ENCODE results near the gene TCF21. TPM values are rescaled to one million over a fixed set of nuclear protein-coding genes. Genes with fewer than 3 reads are reported as not detected.

The TCF21 gene
- total RNA-seq, 2 experiments from 2014 or later = not detected

- no peaks in the 10 kb centered on the region for H3K36me3 Mint-ChIP-seq (ENCODE audit: low read depth)
- peaks cover 25% of the 10 kb centered on the region for H3K4me1 Mint-ChIP-seq (ENCODE audit: low read depth)
- H3K27ac Mint-ChIP-seq = no peak overlapping the region
- CTCF ChIA-PET = interaction anchor here (1.0 to 1.6 kb wide), 2 partner anchors 21 to 27 kb away, joined by 3 to 6 read pairs; no protein-coding TSS in a partner anchor
- no peak for TF ChIP-seq CTCF (IDR thresholded peaks at IDR 0.05)
- ATAC-seq (no peak), DNase-seq (no peak)
- POLR2A ChIA-PET = no interaction called here
- H3K4me3 Mint-ChIP-seq = no peak overlapping the region
- intact Hi-C loops (cut with micrococcal nuclease) = loop anchor here (5.0 kb wide), 1 partner anchor 37 kb away; no protein-coding TSS in a partner anchor
- H3K27me3 Mint-ChIP-seq = peaks cover 71% of the 10 kb centered on the region
- no peaks in the 10 kb centered on the region for H3K9me3 Mint-ChIP-seq
These were observed 5.5 kb downstream of the TCF21 start for GRCh38 chr6:133894369-133894768.

GRCh38 chr6:133894795-133895358 lies 6.0 kb downstream of the TCF21 start:
- no peak for TF ChIP-seq CTCF (IDR thresholded peaks at IDR 0.05)
- Mint-ChIP-seq H3K9me3 (no peaks in the 10 kb centered on the region), H3K27me3 (peaks cover 68% of the 10 kb centered on the region), H3K27ac (no peak overlapping the region), H3K4me3 (no peak overlapping the region), H3K4me1 (ENCODE audit: low read depth) (peaks cover 24% of the 10 kb centered on the region), H3K36me3 (ENCODE audit: low read depth) (no peaks in the 10 kb centered on the region)
- no peak for DNase-seq
- ChIA-PET POLR2A (no interaction called here), CTCF (interaction anchor here (0.9 to 1.6 kb wide), 3 partner anchors 18 to 26 kb away, joined by 3 to 6 read pairs (median 5); no protein-coding TSS in a partner anchor)
- ATAC-seq = no peak
- intact Hi-C loops (cut with micrococcal nuclease) = loop anchor here (5.0 kb wide), 1 partner anchor 38 kb away; no protein-coding TSS in a partner anchor

DNA sequence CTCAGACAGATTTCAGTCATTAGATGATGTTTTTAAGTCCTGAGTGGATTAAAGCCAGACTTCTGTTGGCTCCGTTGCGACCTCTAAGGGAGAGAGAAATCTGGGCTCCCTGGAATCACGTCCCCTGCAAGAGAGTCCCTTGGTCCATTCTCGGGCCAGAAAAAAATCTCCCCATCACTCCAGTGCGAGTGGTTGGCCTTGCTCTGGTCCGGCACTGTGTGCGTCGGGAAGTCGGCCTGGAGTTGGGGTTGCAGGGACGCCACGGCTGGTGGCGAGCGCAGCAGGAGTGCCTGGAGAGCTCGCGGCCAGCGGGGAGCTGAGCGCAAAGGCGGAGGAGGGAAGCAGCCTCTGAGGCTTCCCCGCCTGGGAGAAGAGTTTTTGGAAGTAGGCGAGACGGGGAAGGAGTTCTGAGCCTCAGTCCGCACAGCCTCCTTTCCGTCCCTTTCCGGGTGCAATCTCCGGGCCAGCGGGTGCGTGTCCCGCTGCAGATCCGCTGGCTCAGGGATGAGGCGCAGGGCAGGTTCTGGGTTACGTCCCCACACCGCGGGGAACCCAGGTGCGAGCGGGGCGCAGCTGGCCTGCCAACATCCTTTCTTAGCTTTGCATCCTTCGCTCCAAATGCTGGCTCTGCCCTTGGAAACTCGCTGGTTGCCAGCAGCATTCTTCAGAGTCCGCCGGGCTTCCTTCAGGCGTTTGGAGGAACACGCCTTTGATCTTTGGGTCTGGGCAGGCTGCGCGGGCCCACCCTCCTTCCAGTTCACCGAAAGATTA lies 6.8 kb downstream of the TCF21 start:
- no peaks in the 10 kb centered on the region for H3K36me3 Mint-ChIP-seq (ENCODE audit: low read depth)
- no peak for ATAC-seq
- no peak for TF ChIP-seq CTCF (IDR thresholded peaks at IDR 0.05)
- no peaks in the 10 kb centered on the region for H3K9me3 Mint-ChIP-seq
- H3K27me3 Mint-ChIP-seq = peaks cover 64% of the 10 kb centered on the region
- POLR2A ChIA-PET = no interaction called here
- CTCF ChIA-PET = interaction anchor here (0.9 to 1.6 kb wide), 3 partner anchors 17 to 25 kb away, joined by 3 to 6 read pairs (median 5); no protein-coding TSS in a partner anchor
- intact Hi-C loops (cut with micrococcal nuclease) = no loop called here
- no peak overlapping the region for H3K4me3 Mint-ChIP-seq
- H3K4me1 Mint-ChIP-seq (ENCODE audit: low read depth) = peaks cover 18% of the 10 kb centered on the region
- DNase-seq = no peak
- no peak overlapping the region for H3K27ac Mint-ChIP-seq

DNA sequence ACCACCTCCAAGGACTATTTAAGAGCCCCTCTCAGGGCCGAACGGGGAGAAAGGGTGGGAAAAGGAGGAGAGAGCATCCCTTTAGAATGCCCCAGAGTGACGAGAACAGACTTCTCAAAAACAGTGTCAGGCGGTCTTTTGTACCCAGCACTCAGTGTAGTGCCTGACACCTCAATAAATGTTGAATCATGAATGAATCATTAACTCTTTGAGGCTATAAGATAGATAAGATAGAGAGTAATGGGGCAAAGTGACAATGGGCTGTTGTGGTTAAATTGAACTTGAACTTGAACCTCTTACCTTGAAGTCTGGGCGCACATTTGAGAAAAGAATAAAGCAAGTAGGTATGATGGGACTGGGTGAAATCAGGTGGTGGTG lies 7.4 kb downstream of the TCF21 start:
- intact Hi-C loops (cut with micrococcal nuclease) = no loop called here
- ATAC-seq (no peak), DNase-seq (no peak)
- Mint-ChIP-seq H3K27me3 (peaks cover 60% of the 10 kb centered on the region), H3K9me3 (no peaks in the 10 kb centered on the region), H3K27ac (no peak overlapping the region), H3K4me1 (ENCODE audit: low read depth) (peaks cover 13% of the 10 kb centered on the region), H3K4me3 (no peak overlapping the region), H3K36me3 (ENCODE audit: low read depth) (no peaks in the 10 kb centered on the region)
- POLR2A ChIA-PET = no interaction called here
- no peak for TF ChIP-seq CTCF (IDR thresholded peaks at IDR 0.05)
- CTCF ChIA-PET = interaction anchor here (1.5 kb wide), 1 partner anchor 21 kb away, joined by 5 read pairs; no protein-coding TSS in a partner anchor

DNA sequence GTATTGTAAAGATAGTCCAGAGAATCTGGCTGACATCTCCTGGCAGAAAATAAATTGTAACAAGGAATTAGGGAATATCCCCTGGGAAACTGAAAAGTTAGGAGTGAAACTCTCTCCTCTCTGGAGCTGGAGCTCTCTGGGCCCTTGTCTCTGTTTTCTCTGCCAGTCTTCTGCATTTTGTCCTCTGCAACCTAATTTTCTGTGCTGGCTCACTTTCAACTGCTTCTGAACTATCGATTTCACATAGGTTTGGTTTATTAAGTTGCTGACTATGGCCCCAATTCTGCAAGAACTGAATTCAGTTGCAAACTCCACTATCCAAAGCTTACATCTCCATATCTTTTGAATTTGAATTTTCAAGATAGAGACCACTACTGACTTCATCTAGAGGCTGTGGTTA lies 9.3 kb downstream of the TCF21 start:
- ATAC-seq (no peak), DNase-seq (no peak)
- Mint-ChIP-seq H3K27ac (no peak overlapping the region), H3K27me3 (peaks cover 58% of the 10 kb centered on the region), H3K4me1 (ENCODE audit: low read depth) (peaks cover 2% of the 10 kb centered on the region), H3K36me3 (ENCODE audit: low read depth) (no peaks in the 10 kb centered on the region), H3K9me3 (no peaks in the 10 kb centered on the region), H3K4me3 (no peak overlapping the region)
- POLR2A ChIA-PET = no interaction called here
- TF ChIP-seq CTCF (IDR thresholded peaks at IDR 0.05) = no peak
- CTCF ChIA-PET = interaction anchor here (1.0 to 3.4 kb wide), 5 partner anchors 18 to 199 kb away, joined by 3 to 13 read pairs (median 4); no protein-coding TSS in a partner anchor
- intact Hi-C loops (cut with micrococcal nuclease) = no loop called here

All from activated CD8-positive, alpha-beta T cell treated with anti-CD3 and anti-CD28 coated beads for 36 hours (primary cell).